Neural cell (in vitro differentiated cells): ENCODE results near the gene ATP1A1.

Experiments
- CTCF ChIP-seq: fragments of 450-650 bp; IDR thresholded peaks from 2 replicates; pipeline ENCODE4 v1.5.1; 2014; ENCODE audit warnings: antibody characterized with exemption, mild to moderate bottlenecking, moderate library complexity; ENCODE audit not compliant: poor library complexity, severe bottlenecking
- EP300 ChIP-seq: fragments of 450-650 bp; conservative IDR thresholded peaks from 2 replicates; pipeline ENCODE4 v1.6.1; 2014; ENCODE audit warnings: antibody characterized with exemption, mild to moderate bottlenecking, moderate library complexity; ENCODE audit not compliant: poor library complexity, severe bottlenecking
- EZH2 ChIP-seq: fragments of 200-600, 300-800 bp; shearing (Covaris generic), sonication (generic); IDR thresholded peaks from 2 replicates; pipeline ENCODE4 v1.6.1; 2014; ENCODE audit warnings: antibody characterized with exemption, low read length, borderline replicate concordance, mild to moderate bottlenecking; ENCODE audit not compliant: insufficient read depth, poor library complexity, severe bottlenecking
- POLR2AphosphoS5 ChIP-seq: IDR thresholded peaks from 2 replicates; pipeline ENCODE4 v1.6.1; 2012
- REST ChIP-seq: IDR thresholded peaks from 2 replicates; pipeline ENCODE4 v1.6.1; 2012; ENCODE audit warnings: borderline replicate concordance

GRCh38 chr1:116425987-116426386 lies 52.9 kb downstream of the ATP1A1 start:
- TF ChIP-seq EZH2 = no peak
- no peak for TF ChIP-seq CTCF
- TF ChIP-seq EP300 = no peak
- TF ChIP-seq POLR2AphosphoS5 = no peak
- no peak for TF ChIP-seq REST
